DOHH2 (cell line): ENCODE measurements around the gene DIDO1.

Experiments
- H3F3A ChIP-seq: fragments of 200-600 bp; sonication (generic), shearing (Covaris generic); 2 replicates; pipeline ENCODE4 v1.6.0; 2016; ENCODE audit warnings: antibody characterized with exemption, mild to moderate bottlenecking; ENCODE audit not compliant: control insufficient read depth, insufficient read depth
- H3K27ac ChIP-seq: fragments of 200-600 bp; sonication (generic); 2 replicates; pipeline ENCODE4 v1.5.1; 2014; ENCODE audit warnings: low read depth, mild to moderate bottlenecking, low read length, moderate library complexity
- H3K27me3 ChIP-seq: fragments of 200-600 bp; sonication (generic); 2 replicates; pipeline ENCODE4 v1.6.1; 2014; ENCODE audit warnings: mild to moderate bottlenecking, low read length, mixed read lengths; ENCODE audit not compliant: control insufficient read depth
- H3K36me3 ChIP-seq: fragments of 200-600 bp; sonication (generic); 2 replicates; pipeline ENCODE4 v1.6.1; 2014; ENCODE audit warnings: mild to moderate bottlenecking, low read length, moderate library complexity, mixed read lengths; ENCODE audit not compliant: control insufficient read depth
- H3K4me1 ChIP-seq: fragments of 200-600 bp; sonication (generic); 2 replicates; pipeline ENCODE4 v1.6.1; 2014; ENCODE audit warnings: mild to moderate bottlenecking, low read length, mixed read lengths; ENCODE audit not compliant: control insufficient read depth
- H3K4me2 ChIP-seq: fragments of 200-600 bp; sonication (generic); 2 replicates; pipeline ENCODE4 v1.6.0; 2014; ENCODE audit warnings: mild to moderate bottlenecking, low read length, moderate library complexity
- H3K4me3 ChIP-seq: fragments of 200-600 bp; sonication (generic); 2 replicates; pipeline ENCODE4 v1.5.1; 2014; ENCODE audit warnings: mild to moderate bottlenecking, low read length, mixed read lengths
- H3K79me2 ChIP-seq: fragments of 200-600 bp; sonication (generic); 2 replicates; pipeline ENCODE4 v1.6.1; 2014; ENCODE audit warnings: mild to moderate bottlenecking, low read length, mixed read lengths; ENCODE audit not compliant: control insufficient read depth
- H3K9me2 ChIP-seq: fragments of 200-600 bp; sonication (generic); replicated peaks from 2 replicates; pipeline ENCODE4 v1.6.1; 2014; ENCODE audit warnings: mild to moderate bottlenecking, low read length, mixed read lengths; ENCODE audit not compliant: control insufficient read depth
- H3K9me3 ChIP-seq: fragments of 200-600 bp; sonication (generic); 2 replicates; pipeline ENCODE4 v1.6.1; 2014; ENCODE audit warnings: antibody characterized with exemption, low read length, mixed read lengths; ENCODE audit not compliant: control insufficient read depth, insufficient read depth
- H4K20me1 ChIP-seq: fragments of 200-600 bp; sonication (generic); 2 replicates; pipeline ENCODE4 v1.6.0; 2014; ENCODE audit warnings: low read depth, mild to moderate bottlenecking, antibody characterized with exemption, low read length, moderate library complexity; ENCODE audit not compliant: control insufficient read depth, insufficient read depth
- CTCF ChIP-seq: fragments of 200-600 bp; sonication (generic); IDR thresholded peaks from one replicate; pipeline ENCODE4 v1.5.1; 2014; ENCODE audit warnings: antibody characterized with exemption, mild to moderate bottlenecking, low read depth, low read length; ENCODE audit not compliant: poor library complexity, severe bottlenecking
- EZH2phosphoT487 ChIP-seq: fragments of 200-600 bp; sonication (generic); IDR thresholded peaks from 2 replicates; pipeline ENCODE4 v1.6.1; 2017; ENCODE audit warnings: borderline replicate concordance, mild to moderate bottlenecking, antibody characterized with exemption, low read length, moderate library complexity, mixed read lengths

The DIDO1 gene

GRCh38 chr20:62969939-62970306 is 43.6 kb upstream of the DIDO1 start:
- Histone ChIP-seq H3F3A (0 out of 2 replicates have a peak, but pooled peaks cover 4% of the 10 kb centered on the region), H3K4me1 (peaks cover 13% of the 10 kb centered on the region), H3K27ac (no peak overlapping the region), H3K4me3 (no peak overlapping the region), H3K9me2 (no peaks in the 10 kb centered on the region), H3K9me3 (no peaks in the 10 kb centered on the region), H3K4me2 (no peak overlapping the region), H4K20me1 (no peaks in the 10 kb centered on the region; the same call in none of the 2 replicates), H3K27me3 (peaks cover 28% of the 10 kb centered on the region), H3K36me3 (peaks cover 11% of the 10 kb centered on the region), H3K79me2 (no peaks in the 10 kb centered on the region)
- TF ChIP-seq CTCF (no peak), EZH2phosphoT487 (no peak)

DNA sequence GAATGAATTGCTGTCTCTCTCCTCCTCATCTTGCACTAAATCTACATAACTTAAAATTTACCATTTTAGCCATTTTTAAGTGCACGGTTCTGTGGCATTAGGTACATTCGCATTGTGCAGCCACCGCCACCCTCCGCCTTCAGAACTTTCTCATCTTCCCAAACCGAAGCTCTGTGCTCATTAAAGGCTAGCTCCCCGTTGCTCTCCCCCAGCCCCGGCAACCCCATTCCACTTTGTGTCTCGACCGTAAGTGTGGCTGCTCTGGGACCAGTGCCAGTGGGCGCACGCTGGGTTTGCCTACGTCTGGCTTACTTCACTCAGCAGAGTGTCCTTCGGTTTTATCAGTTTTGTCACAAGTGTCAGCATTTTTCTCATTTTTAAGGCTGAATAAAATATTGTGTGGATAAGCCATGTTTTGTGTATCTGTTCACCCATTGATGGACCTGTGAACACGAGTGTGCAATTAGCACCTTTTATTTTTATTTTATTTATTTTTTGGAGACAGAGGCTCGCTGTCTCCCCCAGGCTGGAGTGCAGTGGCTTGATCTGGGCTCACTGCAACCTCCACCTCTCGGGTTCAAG is 43.0 kb upstream of the DIDO1 start:
- no peaks in the 10 kb centered on the region for H3K9me2 ChIP-seq
- TF ChIP-seq CTCF = no peak
- no peak for TF ChIP-seq EZH2phosphoT487
- H3K9me3 ChIP-seq = no peaks in the 10 kb centered on the region
- peaks cover 13% of the 10 kb centered on the region for H3K4me1 ChIP-seq
- peaks cover 18% of the 10 kb centered on the region for H3K36me3 ChIP-seq
- no peak overlapping the region for H3K4me3 ChIP-seq
- H4K20me1 ChIP-seq = no peaks in the 10 kb centered on the region; the same call in none of the 2 replicates
- 0 out of 2 replicates have a peak, but pooled peaks cover 4% of the 10 kb centered on the region for H3F3A ChIP-seq
- H3K27me3 ChIP-seq = peaks cover 22% of the 10 kb centered on the region
- H3K79me2 ChIP-seq = no peaks in the 10 kb centered on the region
- no peak overlapping the region for H3K4me2 ChIP-seq
- H3K27ac ChIP-seq = no peak overlapping the region

GRCh38 chr20:62968378-62969178 is 42.3 kb upstream of the DIDO1 start:
- H3K4me3 ChIP-seq = no peak overlapping the region
- H3K4me2 ChIP-seq = no peak overlapping the region
- no peaks in the 10 kb centered on the region; the same call in none of the 2 replicates for H4K20me1 ChIP-seq
- H3K79me2 ChIP-seq = no peaks in the 10 kb centered on the region
- peaks cover 13% of the 10 kb centered on the region for H3K4me1 ChIP-seq
- H3F3A ChIP-seq = 0 out of 2 replicates have a peak, but pooled peaks cover 4% of the 10 kb centered on the region
- no peaks in the 10 kb centered on the region for H3K9me3 ChIP-seq
- peaks cover 25% of the 10 kb centered on the region for H3K36me3 ChIP-seq
- H3K27me3 ChIP-seq = peaks cover 18% of the 10 kb centered on the region
- TF ChIP-seq CTCF = no peak
- no peak for TF ChIP-seq EZH2phosphoT487
- H3K9me2 ChIP-seq = no peaks in the 10 kb centered on the region
- H3K27ac ChIP-seq = no peak overlapping the region
